Esophagus muscularis mucosa (tissue), 4 donors: ENCODE results near the gene ASIP. TPM values are rescaled to one million over a fixed set of nuclear protein-coding genes. Genes with fewer than 3 reads are reported as not detected.

Experiments used
- DNase-seq: peaks from one replicate; pipeline ENCODE4 v3.0.0-alpha.2; 2017; ENCODE audit errors: extremely low spot score
- H3K27ac ChIP-seq, 4 donors: fragments of 200-600 bp; sonication (generic); replicated peaks in 1 of 4; 1 replicate in 3 of 4; 2 replicates in 1 of 4; pipeline ENCODE4 v1.5.1; 2016 to 2019; ENCODE audit warnings: mild to moderate bottlenecking in 1 of 4
- H3K27me3 ChIP-seq, 4 donors: fragments of 200-600 bp; sonication (generic); one replicate each; pipeline versions ENCODE4 v1.5.1 to v1.6.0; 2016 to 2019
- H3K36me3 ChIP-seq, 4 donors: fragments of 200-600 bp; sonication (generic); one replicate each; pipeline ENCODE4 v1.5.1; 2016 to 2019
- H3K4me1 ChIP-seq, 4 donors: fragments of 200-600 bp; sonication (generic); one replicate each; pipeline ENCODE4 v1.5.1; 2016 to 2019
- H3K4me3 ChIP-seq, 4 donors: fragments of 200-600 bp; sonication (generic); 1 replicate in 2 of 4; 2 replicates in 2 of 4; pipeline ENCODE4 v1.5.1; 2016 to 2019; ENCODE audit warnings: mild to moderate bottlenecking in 4 of 4, moderate library complexity in 1 of 4
- H3K9me3 ChIP-seq, 4 donors: fragments of 200-600 bp; sonication (generic); 1 replicate in 3 of 4; 2 replicates in 1 of 4; pipeline ENCODE4 v1.5.1; 2016 to 2019
- EP300 ChIP-seq: sonication (generic); formaldehyde crosslinking; IDR thresholded peaks from one replicate; pipeline ENCODE4 v1.6.1; 2017; ENCODE audit warnings: antibody characterized with exemption
- POLR2A ChIP-seq: fragments of 450-650 bp; IDR thresholded peaks from one replicate; pipeline ENCODE4 v1.6.1; 2017; ENCODE audit warnings: antibody characterized with exemption, moderate library complexity, mild to moderate bottlenecking, low read depth
- POLR2AphosphoS5 ChIP-seq, 2 donors: sonication (generic); formaldehyde crosslinking; IDR thresholded peaks; one replicate each; pipeline ENCODE4 v1.6.1; 2017; ENCODE audit warnings: antibody characterized with exemption in 2 of 2
- whole genome bisulfite sequencing: methylation state at CpG from one replicate; pipeline ENCODE4 v1.1.5; 2018; 5-methylcytosine and 5-hydroxymethylcytosine counted together
- intact Hi-C: fragments of 100-400 bp; cut with DNase I; formaldehyde crosslinking; loops from one replicate; pipeline ENCODE4 v1.15.1; 2023
- total RNA-seq, 4 donors: library from RNA; depleted of rRNA; stranded (reverse); fragments of >200 nt; gene quantifications; one replicate each; pipeline versions ENCODE4 v1.1.0 to v1.2.1, GENCODE V29; 2016
- TF ChIP-seq, protein P1 (sequence below), 3 experiments: fragments of 200-600 bp in 2 of 3; fragments of 450-650 bp in 1 of 3; sonication (generic) in 2 of 3; IDR thresholded peaks; one replicate each; pipeline ENCODE4 v1.5.1; 2017 to 2019; ENCODE audit warnings: antibody characterized with exemption in 3 of 3, mild to moderate bottlenecking in 2 of 3, moderate library complexity in 1 of 3

ASIP gene
- total RNA-seq, 4 donors from 2014 or later = not detected

DNA sequence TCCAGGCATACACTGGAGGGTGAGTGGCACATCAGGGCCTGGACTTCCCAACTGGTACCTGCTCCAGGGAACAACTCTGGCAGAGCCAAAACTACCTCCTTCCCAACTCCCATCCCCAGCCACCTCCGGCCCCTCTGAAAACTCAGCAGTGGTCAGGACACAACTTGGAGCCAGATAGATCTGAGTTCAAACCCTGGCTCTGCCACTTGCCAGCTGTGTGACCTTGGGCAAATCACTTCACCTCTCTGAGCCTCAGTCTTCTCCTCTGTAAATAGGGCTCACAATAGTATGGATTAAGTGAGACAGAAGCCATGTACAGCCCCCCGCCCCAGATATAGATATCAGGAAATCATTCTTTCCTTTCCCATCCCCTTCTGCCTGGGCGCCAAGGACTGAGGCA lies 51.3 kb downstream of the ASIP start:
- Histone ChIP-seq H3K27ac (no peak overlapping the region), H3K36me3 (peaks cover 34 to 79% (median 77%) of the 10 kb centered on the region in 4 donors), H3K27me3 (no peaks in the 10 kb centered on the region), H3K4me3 (no peak overlapping the region), H3K9me3 (no peaks in the 10 kb centered on the region), H3K4me1 (no peaks in the 10 kb centered on the region)
- 100% methylated on average over 3 of the region's 3 CpGs for WGBS
- TF ChIP-seq POLR2AphosphoS5 (IDR thresholded peaks at IDR 0.05) = no peak
- DNase-seq = no peak
- intact Hi-C loops = no loop called here

DNA sequence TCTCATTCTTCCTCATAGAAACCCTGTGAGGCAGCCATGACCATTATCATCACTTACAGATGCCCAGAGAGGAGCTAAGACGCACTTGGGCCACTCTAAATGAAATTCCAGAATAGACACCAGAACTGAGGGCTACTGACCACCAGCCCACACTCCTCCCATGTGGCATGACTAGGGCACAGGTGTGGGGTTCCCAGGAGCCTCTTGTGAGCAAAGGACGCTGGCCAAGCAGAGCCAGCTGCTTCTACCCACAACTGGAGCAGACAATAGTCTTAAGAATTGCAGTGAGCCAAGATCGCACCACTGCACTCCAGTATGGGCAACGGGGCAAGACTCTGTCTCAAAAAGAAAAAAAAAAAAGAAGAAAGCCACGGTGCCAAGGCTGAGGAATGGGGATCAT lies 51.9 kb downstream of the ASIP start:
- 94% methylated on average over 5 of the region's 5 CpGs for WGBS
- no peaks in the 10 kb centered on the region for H3K9me3 ChIP-seq

DNA sequence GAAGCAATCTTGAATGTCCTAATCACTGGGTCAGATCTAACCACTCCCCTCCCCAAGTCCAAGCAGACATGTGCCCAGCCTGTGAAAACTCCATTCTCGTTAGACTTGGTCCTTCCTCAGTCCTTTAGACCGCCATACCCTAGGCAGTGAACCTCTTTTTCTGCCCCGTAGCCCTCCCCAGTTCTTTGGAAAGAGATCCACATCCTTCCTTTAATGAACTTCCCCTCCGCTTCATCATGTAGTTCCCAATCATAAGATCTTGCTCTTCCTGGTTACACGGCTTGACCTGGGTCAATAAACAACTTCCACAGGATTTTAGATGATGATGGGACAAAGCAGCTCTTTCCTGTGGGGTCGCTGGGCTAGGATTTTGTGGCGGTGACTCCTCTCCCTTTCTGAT lies 52.4 kb downstream of the ASIP start:
- intact Hi-C loops = no loop called here
- no peaks in the 10 kb centered on the region for H3K27me3 ChIP-seq
- no peaks in the 10 kb centered on the region for H3K9me3 ChIP-seq
- TF ChIP-seq EP300 (no peak), POLR2AphosphoS5 (IDR thresholded peaks at IDR 0.05) (no peak), POLR2A (no peak)
- TF ChIP-seq, protein P1, sequence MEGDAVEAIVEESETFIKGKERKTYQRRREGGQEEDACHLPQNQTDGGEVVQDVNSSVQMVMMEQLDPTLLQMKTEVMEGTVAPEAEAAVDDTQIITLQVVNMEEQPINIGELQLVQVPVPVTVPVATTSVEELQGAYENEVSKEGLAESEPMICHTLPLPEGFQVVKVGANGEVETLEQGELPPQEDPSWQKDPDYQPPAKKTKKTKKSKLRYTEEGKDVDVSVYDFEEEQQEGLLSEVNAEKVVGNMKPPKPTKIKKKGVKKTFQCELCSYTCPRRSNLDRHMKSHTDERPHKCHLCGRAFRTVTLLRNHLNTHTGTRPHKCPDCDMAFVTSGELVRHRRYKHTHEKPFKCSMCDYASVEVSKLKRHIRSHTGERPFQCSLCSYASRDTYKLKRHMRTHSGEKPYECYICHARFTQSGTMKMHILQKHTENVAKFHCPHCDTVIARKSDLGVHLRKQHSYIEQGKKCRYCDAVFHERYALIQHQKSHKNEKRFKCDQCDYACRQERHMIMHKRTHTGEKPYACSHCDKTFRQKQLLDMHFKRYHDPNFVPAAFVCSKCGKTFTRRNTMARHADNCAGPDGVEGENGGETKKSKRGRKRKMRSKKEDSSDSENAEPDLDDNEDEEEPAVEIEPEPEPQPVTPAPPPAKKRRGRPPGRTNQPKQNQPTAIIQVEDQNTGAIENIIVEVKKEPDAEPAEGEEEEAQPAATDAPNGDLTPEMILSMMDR (IDR thresholded peaks at IDR 0.05) = no peak
- H3K4me1 ChIP-seq = no peaks in the 10 kb centered on the region
- H3K4me3 ChIP-seq = no peak overlapping the region
- peaks cover 34 to 68% (median 66%) of the 10 kb centered on the region in 4 donors for H3K36me3 ChIP-seq
- WGBS = 78% methylated on average over 7 of the region's 7 CpGs
- no peak for DNase-seq
- no peak overlapping the region for H3K27ac ChIP-seq

More for the DNA sequence above, 51.9 kb downstream of the ASIP start:
- no peaks in the 10 kb centered on the region for H3K27me3 ChIP-seq
- no peak for DNase-seq
- H3K4me3 ChIP-seq = no peak overlapping the region
- no peak overlapping the region for H3K27ac ChIP-seq
- intact Hi-C loops = no loop called here
- peaks cover 34 to 73% (median 71%) of the 10 kb centered on the region in 4 donors for H3K36me3 ChIP-seq
- no peak for TF ChIP-seq POLR2A
- no peak for TF ChIP-seq EP300
- TF ChIP-seq, protein P1 (IDR thresholded peaks at IDR 0.05) = no peak
- TF ChIP-seq POLR2AphosphoS5 (IDR thresholded peaks at IDR 0.05) = no peak
- H3K4me1 ChIP-seq = no peaks in the 10 kb centered on the region

DNA sequence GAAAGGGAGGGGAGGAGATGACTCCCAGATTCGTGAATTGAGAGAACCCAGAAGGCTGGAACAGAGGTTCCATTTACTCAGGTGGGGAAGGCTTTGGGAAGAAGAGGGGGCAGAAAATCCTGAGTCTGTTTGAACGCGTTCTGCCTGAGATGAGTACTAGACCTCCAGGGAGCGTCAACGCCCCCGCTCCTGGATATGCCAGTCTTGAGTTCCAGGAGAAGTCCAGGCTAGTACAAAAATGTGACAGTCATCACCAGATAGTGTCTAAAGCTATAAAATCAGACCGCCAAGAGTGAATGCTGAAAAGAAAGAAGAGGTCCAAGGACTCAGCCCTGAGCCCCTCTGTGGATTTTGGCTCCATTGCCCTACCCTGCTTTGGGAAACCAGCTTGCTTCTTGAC lies 53.3 kb downstream of the ASIP start:
- WGBS = 94% methylated on average over 7 of the region's 7 CpGs
- no peaks in the 10 kb centered on the region for H3K9me3 ChIP-seq
- H3K4me3 ChIP-seq = no peak overlapping the region
- H3K36me3 ChIP-seq = peaks cover 34 to 60% (median 59%) of the 10 kb centered on the region in 4 donors
- H3K27ac ChIP-seq = no peak overlapping the region
- intact Hi-C loops = no loop called here
- no peaks in the 10 kb centered on the region for H3K27me3 ChIP-seq
- DNase-seq = no peak
- H3K4me1 ChIP-seq = no peaks in the 10 kb centered on the region
- TF ChIP-seq, protein P1 (IDR thresholded peaks at IDR 0.05) = no peak
- TF ChIP-seq POLR2AphosphoS5 (IDR thresholded peaks at IDR 0.05) = no peak
- TF ChIP-seq EP300 = no peak
- no peak for TF ChIP-seq POLR2A

DNA sequence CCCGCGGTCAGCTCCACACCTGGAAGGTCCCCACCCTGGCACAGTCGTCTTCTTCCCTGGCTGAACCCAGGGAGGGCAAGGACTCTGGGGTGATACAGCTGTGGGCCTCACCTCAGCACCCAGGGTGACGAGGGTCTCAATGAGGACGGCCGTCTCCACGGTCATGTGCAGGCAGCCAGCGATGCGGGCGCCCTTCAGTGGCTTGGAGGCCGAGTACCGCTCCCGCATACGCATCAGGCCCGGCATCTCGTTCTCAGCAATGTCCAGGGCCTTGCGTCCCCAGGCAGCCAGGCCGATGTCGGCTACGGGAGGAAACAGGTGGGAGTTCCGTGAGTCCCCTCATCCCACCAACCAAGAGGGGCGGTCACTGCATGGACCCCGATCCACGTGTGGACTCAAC lies 54.1 kb downstream of the ASIP start:
- peaks cover 28 to 52% (median 52%) of the 10 kb centered on the region in 4 donors for H3K36me3 ChIP-seq
- intact Hi-C loops = no loop called here
- 93% methylated on average over 15 of the region's 24 CpGs for WGBS
- no peaks in the 10 kb centered on the region for H3K27me3 ChIP-seq
- H3K27ac ChIP-seq = no peak overlapping the region
- peaks cover 0 to 2% (median 0%) of the 10 kb centered on the region in 4 donors for H3K4me1 ChIP-seq
- no peak overlapping the region for H3K4me3 ChIP-seq
- no peaks in the 10 kb centered on the region for H3K9me3 ChIP-seq
- DNase-seq = no peak
- TF ChIP-seq POLR2AphosphoS5 (IDR thresholded peaks at IDR 0.05) (no peak), POLR2A (no peak), EP300 (no peak)
- TF ChIP-seq, protein P1 (IDR thresholded peaks at IDR 0.05) = no peak
